Stomach (tissue), 9 donors: Measurements from ENCODE around the gene OSBPL1A. TPM values are rescaled to one million over a fixed set of nuclear protein-coding genes. Genes with fewer than 3 reads are reported as not detected.

Experiments used
- DNase-seq, 2 donors: peaks; one replicate each; pipeline versions ENCODE4 v3.0.0 to v3.0.0-alpha.2; 2013 to 2019
- H3K27ac ChIP-seq, 5 donors: fragments of 200-600 bp in 4 of 5; sonication (generic) in 4 of 5; one replicate each; pipeline ENCODE4 v1.5.1; 2013 to 2019; ENCODE audit warnings: mild to moderate bottlenecking in 1 of 5, moderate library complexity in 1 of 5
- H3K27me3 ChIP-seq, 3 donors: fragments of 200-600 bp; sonication (generic); one replicate each; pipeline ENCODE4 v1.5.1; 2017 to 2019; ENCODE audit warnings: mixed run types in 1 of 3
- H3K36me3 ChIP-seq, 4 donors: fragments of 200-600 bp; sonication (generic); 1 replicate in 3 of 4; 2 replicates in 1 of 4; pipeline ENCODE4 v1.5.1; 2016 to 2019
- H3K4me1 ChIP-seq, 4 donors: fragments of 200-600 bp; sonication (generic); one replicate each; pipeline ENCODE4 v1.5.1; 2016 to 2019
- H3K4me3 ChIP-seq, 4 donors: fragments of 200-600 bp; sonication (generic) in 3 of 4; one replicate each; pipeline ENCODE4 v1.5.1; 2016 to 2019; ENCODE audit warnings: mild to moderate bottlenecking in 1 of 4
- H3K9me3 ChIP-seq, 4 donors: fragments of 200-600 bp; sonication (generic); one replicate each; pipeline ENCODE4 v1.5.1; 2016 to 2019
- CTCF ChIP-seq, 7 experiments: fragments of 450-650 bp in 4 of 7; fragments of 200-600 bp in 3 of 7; sonication (generic) in 3 of 7; IDR thresholded peaks; one replicate each; pipeline ENCODE4 v1.5.1; 2016 to 2019; ENCODE audit warnings: antibody characterized with exemption in 7 of 7, control low read depth in 2 of 7, mild to moderate bottlenecking in 1 of 7
- EP300 ChIP-seq: sonication (generic); formaldehyde crosslinking; IDR thresholded peaks from one replicate; pipeline ENCODE4 v1.6.1; 2017; ENCODE audit warnings: antibody characterized with exemption
- POLR2A ChIP-seq, 4 donors: fragments of 450-650 bp; IDR thresholded peaks; one replicate each; pipeline ENCODE4 v1.6.1; 2016; ENCODE audit warnings: antibody characterized with exemption in 4 of 4, control low read depth in 2 of 4, mild to moderate bottlenecking in 1 of 4, moderate library complexity in 1 of 4
- POLR2AphosphoS5 ChIP-seq, 3 donors: sonication (generic); formaldehyde crosslinking; IDR thresholded peaks; one replicate each; pipeline ENCODE4 v1.6.1; 2016; ENCODE audit warnings: antibody characterized with exemption in 3 of 3
- whole genome bisulfite sequencing, 5 donors: extraction: QIAGEN DNeasy Blood & Tissue Kit in 3 of 5; methylation state at CpG; one replicate each; pipeline versions ENCODE4 v1.1.5 to v1.1.7; 2013 to 2018; 5-methylcytosine and 5-hydroxymethylcytosine counted together
- intact Hi-C: fragments of 100-400 bp; cut with DNase I; formaldehyde crosslinking; loops from one replicate; pipeline ENCODE4 v1.15.1; 2023; ENCODE audit warnings: low total_unique reads
- polyA plus RNA-seq, 3 donors: library from polyadenylated mRNA; stranded (reverse); fragments of 200-250 nt; gene quantifications; one replicate each; pipeline ENCODE4 v1.2.3, GENCODE V29; 2013
- total RNA-seq, 5 donors: library from RNA; depleted of rRNA; stranded (reverse); fragments of >200 nt; gene quantifications; one replicate each; pipeline versions ENCODE4 v1.1.0 to v1.2.3, GENCODE V29; 2014 to 2016
- donor health status: healthy with polysubstance abuse.
- donor health status: Bipolar disorder and iron deficiency.
- donor health status: healthy.

The OSBPL1A gene
- total and polyA plus RNA-seq, 8 donors: 13.6 to 129 (median 38.8) TPM

GRCh38 chr18:24177499-24178133 is 220.0 kb downstream of the OSBPL1A start:
- Histone ChIP-seq H3K36me3 (peaks cover 0 to 41% (median 21%) of the 10 kb centered on the region in 4 donors), H3K4me3 (no peak overlapping the region), H3K27ac (no peak overlapping the region), H3K9me3 (no peaks in the 10 kb centered on the region), H3K27me3 (no peaks in the 10 kb centered on the region), H3K4me1 (peaks cover 0 to 15% (median 4%) of the 10 kb centered on the region in 4 donors)
- WGBS, 5 donors: 71 to 81% (median 78%) methylated on average over 5 of the region's 5 CpGs
- TF ChIP-seq EP300 (no peak), POLR2A (IDR thresholded peaks at IDR 0.05) (no peak), CTCF (IDR thresholded peaks at IDR 0.05) (no peak)
- intact Hi-C loops: no loop called here
- no peak for DNase-seq

DNA sequence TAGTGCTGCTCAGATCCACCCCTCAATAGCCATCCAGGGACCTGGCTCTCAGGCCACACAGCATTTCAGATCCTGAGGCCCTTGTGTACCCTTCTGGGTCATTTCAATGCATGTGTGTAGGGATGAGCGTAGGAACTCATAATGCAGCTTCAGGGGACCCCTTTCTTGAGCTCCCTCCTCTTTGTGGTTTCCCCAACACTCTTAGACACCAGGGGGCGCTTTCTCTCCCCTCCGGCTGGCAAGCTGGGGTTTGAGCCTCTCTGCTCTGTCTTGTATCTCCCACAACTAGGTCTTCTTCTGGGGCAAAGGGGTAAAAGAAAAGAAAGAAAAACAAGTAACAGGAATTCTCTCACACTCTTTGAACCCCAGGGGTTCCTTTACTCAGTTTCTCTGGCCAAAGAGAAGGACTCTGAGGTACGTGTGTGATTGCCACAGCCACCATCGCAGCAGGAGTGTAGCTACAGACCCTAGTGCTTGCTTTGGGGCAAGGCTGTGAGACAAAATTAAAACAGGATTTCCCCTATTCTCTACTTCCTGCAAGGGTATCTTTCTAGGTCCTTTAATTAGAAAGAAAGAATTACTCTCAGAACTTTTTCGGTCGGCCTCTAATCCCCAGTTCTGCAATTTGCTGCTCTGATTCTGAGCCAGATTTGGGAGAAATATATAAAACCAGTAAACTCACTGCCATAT is 220.8 kb downstream of the OSBPL1A start:
- WGBS, 5 donors: 57 to 74% (median 66%) methylated on average over 7 of the region's 7 CpGs
- intact Hi-C loops: no loop called here
- H3K27me3 ChIP-seq: no peaks in the 10 kb centered on the region

DNA sequence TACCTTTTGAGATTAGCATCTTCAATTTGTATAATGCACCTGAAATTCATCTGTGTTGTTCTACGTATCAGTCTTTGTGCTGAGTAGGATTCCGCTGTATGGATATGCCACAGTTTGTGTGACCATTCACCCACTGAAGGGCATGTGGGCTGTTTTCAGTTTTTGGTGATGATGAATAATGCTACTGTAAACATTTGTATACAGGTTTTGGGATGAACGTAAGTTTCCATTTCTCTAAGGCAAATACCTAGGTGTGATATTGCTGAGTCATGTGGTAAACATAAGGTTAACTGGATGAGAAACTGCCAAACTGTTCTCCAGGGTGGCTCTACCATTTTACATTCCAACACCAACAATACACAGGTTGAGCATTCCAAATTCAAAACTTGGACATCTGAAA is 223.6 kb downstream of the OSBPL1A start:
- no peak overlapping the region for H3K4me3 ChIP-seq
- no peaks in the 10 kb centered on the region for H3K27me3 ChIP-seq
- H3K27ac ChIP-seq: no peak overlapping the region
- no peak for DNase-seq
- H3K36me3 ChIP-seq: peaks cover 0 to 53% (median 29%) of the 10 kb centered on the region in 4 donors
- 74 to 81% (median 76%) methylated on average over 3 of the region's 3 CpGs for WGBS, 5 donors
- peaks cover 0 to 15% (median 4%) of the 10 kb centered on the region in 4 donors for H3K4me1 ChIP-seq
- H3K9me3 ChIP-seq: no peaks in the 10 kb centered on the region
- intact Hi-C loops: no loop called here
- no peak for TF ChIP-seq EP300
- no peak for TF ChIP-seq POLR2A (IDR thresholded peaks at IDR 0.05)
- no peak for TF ChIP-seq POLR2AphosphoS5 (IDR thresholded peaks at IDR 0.05)

More for the DNA sequence above, 220.8 kb downstream of the OSBPL1A start:
- peaks cover 0 to 15% (median 4%) of the 10 kb centered on the region in 4 donors for H3K4me1 ChIP-seq
- no peak overlapping the region for H3K27ac ChIP-seq
- TF ChIP-seq POLR2A (IDR thresholded peaks at IDR 0.05) (no peak), CTCF (IDR thresholded peaks at IDR 0.05) (peak in 4 of 7 experiments; percentile 47 to 69 (median 64))
- peaks cover 0 to 49% (median 21%) of the 10 kb centered on the region in 4 donors for H3K36me3 ChIP-seq
- no peak overlapping the region for H3K4me3 ChIP-seq
- H3K9me3 ChIP-seq: no peaks in the 10 kb centered on the region
- peak; percentile 63 to 75 for DNase-seq

DNA sequence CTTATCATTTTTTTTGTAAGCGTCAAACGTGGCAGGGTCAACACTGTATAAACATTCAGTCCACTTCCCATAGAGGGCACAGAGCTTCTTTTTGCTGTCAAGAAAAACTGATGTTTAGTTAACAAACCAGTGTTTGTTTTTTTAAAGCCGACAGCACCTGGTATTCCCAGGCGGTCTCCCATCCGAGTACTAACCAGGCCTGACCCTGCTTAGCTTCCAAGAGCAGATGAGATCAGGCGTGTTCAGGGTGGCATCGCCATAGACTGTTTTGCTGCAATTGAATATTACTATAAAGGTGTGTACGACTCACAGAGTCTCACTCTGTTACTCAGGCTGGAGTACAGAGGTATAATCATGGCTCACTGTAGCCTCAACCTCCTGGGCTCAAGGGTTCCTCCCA is 227.3 kb downstream of the OSBPL1A start:
- H3K27me3 ChIP-seq: no peaks in the 10 kb centered on the region
- no peaks in the 10 kb centered on the region for H3K4me1 ChIP-seq
- no peaks in the 10 kb centered on the region for H3K9me3 ChIP-seq
- no peak for DNase-seq
- H3K27ac ChIP-seq: no peak overlapping the region
- intact Hi-C loops: no loop called here
- H3K36me3 ChIP-seq: peaks cover 0 to 85% (median 64%) of the 10 kb centered on the region in 4 donors
- no peak for TF ChIP-seq EP300
- no peak for TF ChIP-seq POLR2A (IDR thresholded peaks at IDR 0.05)
- TF ChIP-seq POLR2AphosphoS5 (IDR thresholded peaks at IDR 0.05): no peak
- TF ChIP-seq CTCF (IDR thresholded peaks at IDR 0.05): no peak
- no peak overlapping the region for H3K4me3 ChIP-seq
- WGBS, 5 donors: 74 to 80% (median 77%) methylated on average over 8 of the region's 8 CpGs

DNA sequence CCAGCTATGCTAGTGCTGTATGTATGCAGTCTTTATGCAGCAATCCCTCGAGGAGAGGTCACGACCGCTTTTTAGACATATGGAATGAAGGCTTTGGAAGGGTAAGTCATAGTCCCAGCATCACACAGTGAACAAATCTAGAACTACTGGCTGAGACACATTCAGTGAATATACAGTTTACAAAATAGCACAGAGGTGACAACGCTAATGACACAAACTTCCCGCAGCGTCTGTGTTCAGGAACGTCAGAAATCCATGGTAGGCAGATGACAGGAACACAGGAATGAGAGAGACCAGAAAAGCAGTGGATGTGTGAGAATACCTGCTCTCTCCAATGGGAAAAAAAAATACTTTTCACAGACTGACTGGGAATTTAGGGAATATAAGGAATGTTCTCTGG is 229.1 kb downstream of the OSBPL1A start:
- Histone ChIP-seq H3K27me3 (no peaks in the 10 kb centered on the region), H3K4me1 (no peaks in the 10 kb centered on the region), H3K36me3 (peaks cover 4 to 96% (median 75%) of the 10 kb centered on the region in 4 donors), H3K9me3 (no peaks in the 10 kb centered on the region), H3K27ac (no peak overlapping the region), H3K4me3 (no peak overlapping the region)
- WGBS, 5 donors: 84 to 92% (median 91%) methylated on average over 7 of the region's 7 CpGs
- intact Hi-C loops: no loop called here
- TF ChIP-seq POLR2A (IDR thresholded peaks at IDR 0.05): no peak
- TF ChIP-seq CTCF (IDR thresholded peaks at IDR 0.05): no peak
- no peak for TF ChIP-seq POLR2AphosphoS5 (IDR thresholded peaks at IDR 0.05)
- no peak for TF ChIP-seq EP300
- DNase-seq: no peak
